GM21515 (cell line): ENCODE results near the gene STXBP4.
"Not testable (repeated sequence)": the region's sequence is repeated elsewhere in the genome, so short reads cannot be mapped to it uniquely, and the experiment has no call there.

Experiments used
- ATAC-seq: cut with Tn5 transposase; IDR thresholded peaks from one replicate; pipeline ENCODE4 v1.9.1; 2021; ENCODE audit not compliant: unreplicated experiment

The STXBP4 gene

DNA sequence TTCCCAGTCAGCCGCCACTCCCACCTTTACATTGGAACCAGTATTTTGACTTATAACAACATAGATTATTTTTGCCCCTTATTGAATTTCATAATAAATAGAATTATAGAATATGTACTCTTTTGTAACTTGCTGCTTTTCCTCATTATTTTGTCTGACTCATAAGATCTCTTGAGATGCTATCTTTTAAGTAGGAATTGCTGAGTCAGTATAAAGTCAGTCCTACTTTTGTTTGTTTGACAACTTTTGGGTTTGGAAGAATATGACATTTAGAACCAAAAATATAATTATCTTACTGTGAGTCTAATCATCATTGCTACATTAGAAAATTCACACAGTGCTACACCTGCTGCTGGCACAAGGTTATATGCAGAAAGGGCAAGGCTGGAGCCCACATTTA, 69.7 kb downstream of the STXBP4 start:
- ATAC-seq = no peak

DNA sequence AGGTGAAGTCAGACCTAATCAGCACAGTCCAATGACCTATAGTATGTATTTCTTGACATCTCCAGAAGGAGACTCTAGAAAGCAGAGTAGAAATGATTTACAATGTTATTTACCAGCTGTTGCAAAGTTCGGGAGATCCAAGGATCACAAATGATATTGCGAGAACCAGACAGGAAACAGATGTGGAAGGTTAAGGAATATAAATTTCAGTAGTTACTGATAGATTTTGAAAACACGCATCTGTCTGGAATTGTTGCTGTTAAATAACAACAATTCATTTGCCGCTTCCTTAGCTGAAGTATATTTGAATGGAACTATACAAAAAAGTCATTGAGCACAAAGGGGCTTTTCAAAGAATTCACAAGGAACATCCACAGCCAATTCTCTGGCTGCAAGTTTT, 72.0 kb downstream of the STXBP4 start:
- no peak for ATAC-seq

DNA sequence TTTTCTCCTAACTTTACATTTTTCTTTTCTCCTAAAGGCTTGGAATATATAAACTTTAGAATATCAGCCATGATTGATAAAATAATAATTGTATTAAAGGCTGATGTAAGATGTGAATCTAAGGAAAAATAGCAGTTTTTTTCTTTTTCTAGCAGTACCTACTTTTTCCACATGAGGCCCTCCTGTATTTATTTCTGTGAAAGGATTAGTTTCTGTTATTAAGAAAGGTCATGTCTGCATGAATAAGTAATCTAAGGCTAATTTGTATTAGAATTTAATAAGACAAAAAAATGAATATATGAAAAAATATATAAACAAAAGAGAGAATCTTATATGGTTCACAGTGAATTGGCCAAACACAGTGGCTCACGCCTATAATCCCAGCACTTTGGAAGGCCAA, 85.3 kb downstream of the STXBP4 start:
- ATAC-seq = no peak

DNA sequence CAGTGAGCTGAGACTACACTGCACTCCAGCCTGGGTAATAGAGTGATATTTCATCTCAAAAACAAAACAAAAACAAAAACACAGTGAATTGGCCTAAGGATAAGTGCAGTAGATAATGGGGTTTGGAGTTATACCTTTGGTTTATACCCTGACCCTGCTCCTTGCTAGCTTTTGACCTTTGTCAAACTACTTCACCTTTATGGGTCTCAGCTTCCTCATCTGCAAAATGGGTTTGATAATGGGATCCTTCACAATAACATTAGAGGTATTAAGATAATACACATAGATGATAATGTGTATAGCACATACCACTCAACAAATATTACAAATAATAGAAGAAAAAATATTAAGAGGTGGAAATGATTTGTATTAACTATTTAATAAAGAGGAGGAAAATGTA, 85.9 kb downstream of the STXBP4 start:
- ATAC-seq = no peak

DNA sequence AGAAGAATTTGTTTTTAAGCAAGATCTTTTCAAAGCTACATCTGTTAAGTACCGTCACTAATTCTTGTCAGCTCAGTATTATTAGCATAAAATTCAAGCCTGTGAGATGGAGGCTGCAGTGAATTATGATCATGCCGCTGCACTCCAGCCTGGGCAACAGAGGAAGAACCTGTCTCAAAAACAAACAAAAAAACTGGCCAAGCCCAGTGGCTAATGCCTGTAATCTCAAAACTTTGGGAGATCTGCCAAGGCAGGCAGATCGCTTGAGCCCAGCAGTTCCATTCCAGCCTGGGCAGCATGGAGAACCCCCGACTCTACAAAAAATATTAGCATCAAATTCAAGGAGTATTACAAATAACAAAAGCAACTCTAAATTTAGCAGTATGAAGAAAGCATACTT, 88.0 kb downstream of the STXBP4 start:
- no peak for ATAC-seq

DNA sequence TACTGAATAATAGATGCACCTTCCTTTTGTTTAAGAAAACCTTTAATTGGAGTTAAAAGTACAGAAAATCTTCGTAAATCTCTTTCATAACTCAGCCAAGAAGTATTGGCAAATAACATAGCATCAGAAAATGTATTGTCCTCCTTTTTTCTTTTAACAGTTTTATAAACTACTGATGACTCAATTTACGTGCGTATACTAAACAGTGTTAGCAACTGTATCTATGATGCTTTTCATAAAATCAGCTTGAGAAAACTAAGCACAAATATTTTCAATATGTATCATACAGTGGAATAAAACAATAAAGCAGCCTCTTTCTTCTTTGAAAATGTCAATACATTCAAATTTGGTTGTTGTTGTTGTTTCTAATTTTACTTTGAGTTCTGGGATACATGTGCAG, 88.6 kb downstream of the STXBP4 start:
- ATAC-seq = no peak

DNA sequence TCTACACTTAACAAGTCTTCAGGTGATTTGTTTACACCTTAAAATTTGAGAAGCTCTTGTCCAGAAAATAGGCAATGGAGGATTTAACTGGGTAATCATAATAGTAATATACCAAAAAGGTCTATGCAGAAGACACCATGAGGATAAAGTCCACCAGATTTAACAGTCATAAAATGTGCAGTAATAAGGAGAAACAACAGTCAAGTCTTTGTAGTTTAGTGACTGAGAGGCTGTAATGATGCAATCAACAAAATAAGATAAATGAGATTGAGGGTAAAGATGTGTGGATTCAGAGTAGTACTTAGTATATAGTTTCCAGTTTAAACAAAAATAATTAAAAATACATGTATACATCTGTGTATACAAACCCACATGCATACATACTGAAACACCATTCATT, 91.2 kb downstream of the STXBP4 start:
- no peak for ATAC-seq

DNA sequence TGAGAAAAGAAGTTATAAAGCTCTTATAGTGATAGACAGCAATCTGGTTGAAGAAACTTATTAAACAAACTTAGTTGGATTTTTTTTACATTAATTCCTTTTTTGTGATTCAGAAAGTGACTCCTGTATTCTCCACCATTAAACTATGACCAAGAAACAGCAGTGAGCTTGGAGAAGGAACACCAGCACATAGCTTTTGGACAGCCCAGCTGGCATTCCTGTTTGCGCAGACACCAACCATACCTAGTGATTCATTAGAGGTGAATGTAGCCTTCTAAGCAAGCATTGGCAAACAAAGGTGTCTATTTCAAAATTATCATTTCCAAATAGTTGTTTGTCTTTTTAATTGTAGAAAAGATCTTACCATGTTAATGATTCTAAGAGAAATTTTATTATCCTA, 94.4 kb downstream of the STXBP4 start:
- ATAC-seq = no peak

DNA sequence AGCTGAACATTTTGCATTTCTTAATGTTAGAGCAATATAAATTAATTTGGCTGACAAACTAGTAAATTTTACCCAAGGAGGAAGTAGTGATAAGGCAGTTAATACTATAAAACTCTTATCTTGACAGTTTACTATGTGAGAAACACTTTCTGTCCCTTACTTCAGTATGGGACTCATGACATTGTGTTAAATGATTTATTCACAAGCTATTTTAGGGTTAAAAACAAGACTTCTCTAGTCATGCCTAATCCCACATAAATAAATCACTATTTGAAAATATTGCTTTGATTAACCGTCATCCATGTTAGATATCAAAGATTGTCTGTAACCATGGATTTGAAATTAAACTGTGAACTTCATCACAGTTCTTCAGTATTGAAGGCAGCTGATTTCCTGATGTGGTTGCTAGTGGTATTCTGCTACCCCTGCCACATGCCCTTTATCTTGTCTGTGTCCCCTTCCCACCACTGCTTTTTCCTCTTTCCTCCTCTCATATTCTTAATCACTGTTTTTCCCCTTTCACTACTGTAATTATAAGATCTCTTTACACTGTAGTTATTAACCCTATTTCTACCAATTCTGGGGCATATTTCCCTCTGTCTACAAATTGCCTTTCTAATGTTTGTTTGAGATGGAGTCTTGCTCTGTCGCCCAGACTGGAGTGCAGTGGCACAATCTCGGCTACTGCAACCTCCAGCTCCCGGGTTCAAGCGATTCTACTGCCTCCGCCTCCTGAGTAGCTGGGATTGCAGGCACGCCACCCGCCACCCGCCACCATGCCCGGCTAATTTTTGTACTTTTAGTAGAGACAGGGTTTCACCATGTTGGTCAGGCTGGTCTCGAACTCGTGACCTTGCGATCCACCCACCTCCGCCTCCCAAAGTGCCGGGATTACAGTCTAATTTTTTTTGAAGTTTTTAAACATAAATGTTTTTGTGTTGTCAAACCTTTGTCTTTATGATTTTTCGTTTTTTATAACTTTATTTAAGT, 95.6 kb downstream of the STXBP4 start:
- ATAC-seq = no peak

DNA sequence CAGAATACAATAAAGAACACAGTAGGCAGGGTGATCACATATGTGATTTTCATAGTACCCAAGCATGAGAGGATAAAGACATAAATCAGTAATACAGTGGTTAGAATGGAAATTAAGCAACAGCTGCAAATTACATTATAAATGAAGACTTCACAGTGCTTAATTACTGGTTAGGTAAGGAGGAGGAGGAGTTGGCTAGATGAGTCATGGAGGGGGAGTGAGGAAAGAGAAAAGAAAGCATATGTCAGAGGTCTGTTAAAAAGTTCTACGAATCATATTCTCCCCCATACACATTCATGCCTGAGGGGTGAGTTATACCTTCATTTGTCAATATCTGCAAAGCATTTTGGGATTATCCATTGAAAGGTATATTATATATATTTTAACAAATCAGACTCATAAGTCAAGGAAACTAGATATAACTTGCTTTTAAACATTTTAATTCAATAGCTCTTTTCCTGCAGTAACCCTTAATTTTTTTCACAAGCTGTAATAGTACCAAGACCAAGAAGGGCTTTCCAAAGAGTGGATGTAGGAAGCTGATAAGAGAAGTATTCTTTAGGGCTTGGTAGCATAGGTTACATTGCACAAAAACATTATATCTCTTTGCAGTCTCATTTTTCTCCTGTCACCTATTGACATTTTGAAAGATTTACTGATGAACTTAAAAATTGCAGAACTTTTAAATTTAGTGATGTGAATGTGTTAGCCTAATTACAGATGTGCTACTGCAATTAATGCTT, 99.3 kb downstream of the STXBP4 start:
- ATAC-seq = no peak

DNA sequence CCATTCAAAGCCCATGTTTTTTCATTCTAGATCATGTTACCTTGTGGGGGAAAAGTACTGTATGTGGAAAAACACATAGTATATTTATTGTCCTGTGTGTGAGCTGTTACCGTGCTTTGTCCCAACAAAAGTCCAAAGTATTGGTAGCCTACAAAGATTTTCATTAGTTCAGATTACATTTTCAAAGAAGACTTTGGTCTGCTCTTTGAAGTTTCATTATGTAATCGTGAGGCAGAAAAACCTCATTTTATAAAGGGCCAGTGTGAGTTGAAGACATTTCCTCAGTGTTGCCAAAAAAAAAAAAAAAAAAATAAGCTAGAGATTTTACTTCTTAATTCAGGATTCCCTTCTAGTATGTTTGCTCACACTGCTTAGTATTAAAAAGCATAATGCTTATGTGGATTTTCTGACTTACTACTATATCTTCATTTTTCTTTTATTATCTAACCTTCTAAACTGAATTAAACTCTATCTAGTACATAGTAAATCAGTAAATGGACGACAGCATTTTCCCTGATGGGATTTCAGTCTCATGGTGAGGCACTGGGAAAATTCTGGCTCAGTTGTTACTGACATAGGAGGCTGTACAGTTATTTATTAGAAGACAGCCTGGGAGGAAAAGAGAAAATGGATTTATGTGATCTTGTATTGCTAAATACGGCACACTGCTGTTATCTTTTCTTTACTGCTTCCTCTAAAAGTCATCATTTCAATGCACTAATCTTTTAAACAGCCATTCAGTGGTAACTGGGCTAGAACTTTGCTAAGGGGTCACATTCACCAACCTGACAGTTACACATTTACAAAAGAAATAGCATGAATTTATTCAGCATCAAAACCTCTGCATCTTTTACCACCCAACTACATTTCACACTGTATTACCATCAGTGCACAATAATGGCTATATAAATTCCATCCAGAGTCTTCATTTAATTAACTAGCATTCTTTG, 100.6 kb downstream of the STXBP4 start:
- no peak for ATAC-seq

DNA sequence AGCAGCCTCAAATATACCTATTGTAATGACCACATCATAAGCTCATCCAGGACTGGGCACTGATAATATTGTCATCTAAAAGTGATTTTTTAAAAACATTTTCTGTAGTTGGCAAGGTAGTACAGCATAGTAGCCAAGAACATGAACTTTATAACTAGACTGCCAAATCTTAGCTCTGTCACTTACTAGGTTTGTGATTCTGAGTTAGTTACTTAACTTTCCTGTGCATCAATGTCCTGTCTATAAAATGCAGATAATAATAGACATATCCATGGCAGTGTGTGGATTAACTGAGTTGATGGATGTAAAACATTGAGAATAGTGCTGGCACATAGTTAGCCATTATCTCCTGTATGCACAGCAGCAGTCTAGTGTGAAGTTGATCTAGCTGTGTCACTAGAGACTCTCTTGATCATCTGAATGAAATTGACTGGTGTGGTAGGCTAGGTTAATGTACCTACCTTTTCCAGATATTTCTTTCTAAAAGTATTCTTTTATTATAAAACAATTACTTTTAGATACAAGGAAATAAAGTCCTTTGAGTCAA, 101.5 kb downstream of the STXBP4 start:
- ATAC-seq = no peak

DNA sequence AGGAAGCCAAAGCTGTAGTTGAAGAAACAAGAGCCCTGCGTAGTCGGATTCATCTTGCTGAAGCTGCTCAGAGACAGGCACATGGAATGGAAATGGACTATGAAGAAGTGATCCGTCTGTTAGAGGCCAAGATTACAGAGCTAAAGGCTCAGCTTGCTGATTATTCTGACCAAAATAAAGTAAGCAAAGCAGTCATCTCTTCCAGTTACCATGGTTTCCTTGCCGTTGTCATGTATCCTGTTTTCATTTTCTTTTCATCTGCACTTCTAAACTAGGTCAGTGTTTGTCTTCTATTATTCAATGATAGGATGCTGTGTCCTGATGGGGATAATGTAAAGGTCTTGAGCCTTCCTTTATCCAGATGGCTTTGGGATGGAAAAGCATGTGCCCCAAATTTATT, 104.3 kb downstream of the STXBP4 start:
- ATAC-seq = no peak

DNA sequence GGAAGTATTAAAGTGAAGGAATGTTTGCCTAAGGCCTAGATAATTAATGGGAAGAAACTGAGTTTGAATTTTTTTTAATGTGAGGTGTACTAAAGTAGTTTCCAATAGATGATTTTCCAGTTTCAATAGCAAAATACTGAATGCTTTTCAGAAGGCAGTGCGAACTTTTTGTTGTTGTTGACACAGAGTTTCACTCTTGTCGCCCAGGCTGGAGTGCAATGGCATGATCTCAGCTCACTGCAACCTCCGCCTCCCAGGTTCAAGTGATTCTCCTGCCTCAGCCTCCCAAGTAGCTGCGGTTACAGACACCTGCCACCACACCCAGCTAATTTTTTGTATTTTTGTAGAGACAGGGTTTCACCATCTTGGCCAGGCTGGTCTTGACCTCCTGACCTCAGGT, 104.9 kb downstream of the STXBP4 start:
- ATAC-seq = not testable (repeated sequence)

DNA sequence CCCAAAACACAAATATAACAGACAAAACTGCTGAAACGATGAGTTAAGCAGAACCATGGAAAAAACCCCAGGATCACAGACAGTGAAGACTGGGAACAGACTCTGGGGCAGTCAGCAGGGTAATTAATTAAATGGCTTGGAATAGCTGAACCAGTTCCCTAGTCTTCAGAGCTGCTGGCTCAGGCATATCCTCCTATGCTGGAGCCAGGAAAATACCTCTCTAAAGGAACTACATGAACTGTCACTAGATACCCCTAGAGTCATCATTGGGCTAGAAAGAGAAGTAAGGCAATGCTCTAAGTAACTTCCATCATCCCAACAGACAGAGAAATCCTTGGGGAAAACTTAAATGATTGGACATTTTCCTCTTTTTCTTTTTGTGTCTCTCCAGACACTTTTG, 113.0 kb downstream of the STXBP4 start:
- no peak for ATAC-seq

DNA sequence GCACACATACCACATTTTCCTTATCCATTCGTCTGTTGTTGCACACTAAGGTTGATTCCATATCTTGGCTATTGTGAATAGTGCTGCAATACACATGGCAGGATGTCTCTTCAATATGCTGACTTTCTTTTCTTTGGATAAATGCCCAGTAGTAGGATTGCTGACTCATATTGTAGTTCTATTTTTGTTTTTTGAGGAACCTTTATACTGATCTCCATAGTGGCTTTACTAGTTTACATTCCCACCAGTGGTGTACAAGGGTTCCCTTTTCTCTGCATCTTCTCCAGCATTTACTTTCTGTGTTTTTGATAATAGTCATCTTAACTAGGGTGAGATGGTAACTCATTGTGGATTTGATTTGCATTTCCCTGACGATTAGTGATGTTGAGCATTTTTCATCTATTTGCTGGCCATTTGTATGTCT, 118.1 kb downstream of the STXBP4 start:
- no peak for ATAC-seq

DNA sequence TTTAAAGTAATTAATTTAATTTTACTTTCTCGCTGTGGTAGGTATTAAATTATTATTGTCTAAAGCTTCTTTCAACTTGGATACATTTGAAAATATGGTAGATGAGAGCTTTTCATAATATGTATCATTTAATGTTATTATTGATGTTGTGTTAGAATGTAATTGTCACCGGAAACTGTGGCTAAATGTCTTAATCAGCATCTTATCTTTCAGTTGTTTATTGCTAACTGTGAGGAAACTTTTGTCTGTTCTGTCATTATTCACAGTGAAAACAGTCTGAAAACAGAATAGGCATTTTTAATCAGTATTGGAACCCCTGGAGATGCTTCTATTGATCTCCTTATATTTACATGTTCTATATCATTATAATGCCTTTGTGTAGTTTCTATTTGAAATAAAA, 120.7 kb downstream of the STXBP4 start:
- no peak for ATAC-seq

DNA sequence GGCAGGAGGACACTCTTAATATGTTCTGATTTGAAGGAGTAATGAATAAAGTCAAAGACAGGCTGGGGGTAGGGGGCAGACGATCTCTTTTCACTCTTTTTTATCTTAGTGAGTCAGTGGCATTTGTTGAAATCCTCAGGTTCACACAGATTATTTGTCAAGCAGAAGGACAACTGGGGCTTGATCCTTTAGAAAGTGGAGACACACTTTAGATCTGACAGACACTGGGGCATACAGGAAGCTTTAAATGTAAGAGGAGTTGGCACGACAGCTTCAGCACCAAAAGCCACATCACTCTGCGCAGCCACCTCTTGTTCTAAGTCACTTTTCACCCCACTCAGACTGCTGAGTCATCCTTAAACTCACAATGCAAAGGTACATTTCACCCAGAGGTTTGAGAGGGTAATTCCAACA, 121.5 kb downstream of the STXBP4 start:
- peak; percentile 90 for ATAC-seq

DNA sequence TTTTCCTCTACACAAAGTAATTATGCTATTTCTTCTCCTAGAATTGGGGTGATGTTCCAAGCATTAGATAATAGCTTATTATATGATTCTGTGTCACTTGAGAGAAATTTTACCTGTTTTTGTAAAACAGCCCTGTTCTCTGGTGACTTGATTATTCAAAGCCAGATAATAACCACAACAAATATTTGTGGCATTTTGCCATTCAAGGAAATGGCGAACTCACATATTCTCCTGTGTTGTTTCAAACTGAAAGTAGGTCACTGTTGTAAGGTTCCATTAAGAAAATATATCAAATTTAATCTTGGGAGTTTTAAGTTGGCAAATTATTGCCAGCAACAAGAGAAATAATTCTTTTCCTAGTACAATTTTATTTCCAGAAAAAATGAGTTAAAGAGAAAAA, 124.8 kb downstream of the STXBP4 start:
- no peak for ATAC-seq

DNA sequence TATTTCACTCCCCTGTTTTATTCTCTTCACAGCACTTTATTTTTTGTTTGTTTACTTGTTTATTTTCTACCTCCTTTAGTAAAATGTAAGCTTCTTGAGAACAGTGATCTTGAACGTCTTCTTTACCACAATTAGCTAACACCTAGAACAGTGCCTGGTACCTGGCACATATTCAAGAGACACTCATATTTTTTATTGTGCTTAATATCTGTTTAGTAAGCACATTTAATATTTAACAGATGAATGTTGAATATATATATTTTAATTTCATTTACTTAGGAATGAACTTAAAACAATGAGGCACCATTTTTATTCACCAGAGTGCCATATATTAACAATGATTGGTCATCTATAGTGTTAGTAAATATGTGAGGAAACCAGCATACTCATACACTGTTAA, 130.2 kb downstream of the STXBP4 start:
- ATAC-seq = no peak

DNA sequence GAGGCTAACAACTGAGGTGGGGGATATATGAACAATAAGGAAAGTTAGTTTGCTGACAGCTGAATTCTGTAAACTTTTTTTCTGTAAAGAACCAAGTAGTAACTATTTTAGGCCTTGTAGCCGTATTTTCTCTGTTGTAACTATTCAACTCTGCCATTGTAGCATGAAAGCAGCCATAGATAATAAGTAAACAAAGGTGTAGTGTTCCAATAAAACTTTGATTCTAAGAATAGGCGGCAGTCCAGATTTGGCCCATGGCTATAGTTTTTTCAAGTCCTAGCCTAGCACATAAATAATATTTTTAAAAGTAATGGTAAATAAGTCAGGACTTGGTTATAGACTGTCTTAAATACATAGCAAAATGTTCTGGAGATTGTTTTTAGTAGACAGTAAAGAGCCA, 142.0 kb downstream of the STXBP4 start:
- no peak for ATAC-seq
